Measurements from ENCODE around the gene C8A. TPM values are rescaled to one million over a fixed set of nuclear protein-coding genes. Genes with fewer than 3 reads are reported as not detected.

C8A gene
- total RNA-seq, 1 donor from 2014 or later = 0.21 TPM

GRCh38 chr1:56859287-56859686 lies 4.7 kb downstream of the C8A start:
- Histone ChIP-seq H3K27me3 (no peaks in the 10 kb centered on the region), H3K9me3 (no peaks in the 10 kb centered on the region), H3K27ac (no peak overlapping the region), H3K4me3 (no peak overlapping the region), H3K36me3 (no peaks in the 10 kb centered on the region), H3K4me1 (no peaks in the 10 kb centered on the region)
- no peak for DNase-seq (ENCODE audit: low spot score in 2 of 2)
- intact Hi-C loops (cut with DNase I) = no loop called here
- TF ChIP-seq, protein P1, sequence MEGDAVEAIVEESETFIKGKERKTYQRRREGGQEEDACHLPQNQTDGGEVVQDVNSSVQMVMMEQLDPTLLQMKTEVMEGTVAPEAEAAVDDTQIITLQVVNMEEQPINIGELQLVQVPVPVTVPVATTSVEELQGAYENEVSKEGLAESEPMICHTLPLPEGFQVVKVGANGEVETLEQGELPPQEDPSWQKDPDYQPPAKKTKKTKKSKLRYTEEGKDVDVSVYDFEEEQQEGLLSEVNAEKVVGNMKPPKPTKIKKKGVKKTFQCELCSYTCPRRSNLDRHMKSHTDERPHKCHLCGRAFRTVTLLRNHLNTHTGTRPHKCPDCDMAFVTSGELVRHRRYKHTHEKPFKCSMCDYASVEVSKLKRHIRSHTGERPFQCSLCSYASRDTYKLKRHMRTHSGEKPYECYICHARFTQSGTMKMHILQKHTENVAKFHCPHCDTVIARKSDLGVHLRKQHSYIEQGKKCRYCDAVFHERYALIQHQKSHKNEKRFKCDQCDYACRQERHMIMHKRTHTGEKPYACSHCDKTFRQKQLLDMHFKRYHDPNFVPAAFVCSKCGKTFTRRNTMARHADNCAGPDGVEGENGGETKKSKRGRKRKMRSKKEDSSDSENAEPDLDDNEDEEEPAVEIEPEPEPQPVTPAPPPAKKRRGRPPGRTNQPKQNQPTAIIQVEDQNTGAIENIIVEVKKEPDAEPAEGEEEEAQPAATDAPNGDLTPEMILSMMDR (IDR thresholded peaks at IDR 0.05) = no peak

GRCh38 chr1:56863265-56863992 lies 8.8 kb downstream of the C8A start:
- intact Hi-C loops (cut with DNase I) = no loop called here
- no peaks in the 10 kb centered on the region for H3K36me3 ChIP-seq
- H3K4me3 ChIP-seq = no peak overlapping the region
- H3K27ac ChIP-seq = no peak overlapping the region
- no peaks in the 10 kb centered on the region for H3K27me3 ChIP-seq
- DNase-seq (ENCODE audit: low spot score in 2 of 2) = no peak
- TF ChIP-seq, protein P1 (IDR thresholded peaks at IDR 0.05) = no peak
- H3K9me3 ChIP-seq = no peaks in the 10 kb centered on the region
- H3K4me1 ChIP-seq = no peaks in the 10 kb centered on the region

GRCh38 chr1:56864430-56864829 lies 9.8 kb downstream of the C8A start:
- Histone ChIP-seq H3K4me1 (no peaks in the 10 kb centered on the region), H3K27me3 (no peaks in the 10 kb centered on the region), H3K4me3 (no peak overlapping the region), H3K9me3 (no peaks in the 10 kb centered on the region), H3K36me3 (no peaks in the 10 kb centered on the region), H3K27ac (no peak overlapping the region)
- no peak for DNase-seq (ENCODE audit: low spot score in 2 of 2)
- TF ChIP-seq, protein P1 (IDR thresholded peaks at IDR 0.05) = no peak
- intact Hi-C loops (cut with DNase I) = no loop called here

DNA sequence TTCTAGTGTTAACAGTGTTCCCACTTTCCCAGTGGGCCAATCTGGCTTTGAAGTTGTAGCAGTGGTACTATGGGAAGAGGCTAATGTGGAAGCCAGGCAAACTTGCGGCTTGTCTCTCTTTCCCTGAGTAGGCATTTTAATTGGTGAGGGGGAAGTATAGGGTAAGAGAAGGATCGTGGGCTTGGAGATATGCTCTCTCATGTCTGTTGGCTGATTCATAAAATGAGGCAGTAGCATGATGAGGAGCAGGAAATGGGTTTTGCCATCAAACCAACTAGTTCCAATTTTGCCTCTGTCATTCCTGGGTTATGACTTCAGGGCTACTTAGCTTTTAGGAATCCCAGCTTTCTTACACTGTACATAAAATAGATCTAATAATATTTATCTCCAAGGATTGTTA lies 12.1 kb downstream of the C8A start:
- no peak for DNase-seq (ENCODE audit: low spot score in 2 of 2)
- Histone ChIP-seq H3K27ac (no peak overlapping the region), H3K4me1 (no peaks in the 10 kb centered on the region), H3K27me3 (no peaks in the 10 kb centered on the region), H3K4me3 (no peak overlapping the region), H3K9me3 (no peaks in the 10 kb centered on the region), H3K36me3 (no peaks in the 10 kb centered on the region)
- TF ChIP-seq, protein P1 (IDR thresholded peaks at IDR 0.05) = no peak
- intact Hi-C loops (cut with DNase I) = no loop called here

DNA sequence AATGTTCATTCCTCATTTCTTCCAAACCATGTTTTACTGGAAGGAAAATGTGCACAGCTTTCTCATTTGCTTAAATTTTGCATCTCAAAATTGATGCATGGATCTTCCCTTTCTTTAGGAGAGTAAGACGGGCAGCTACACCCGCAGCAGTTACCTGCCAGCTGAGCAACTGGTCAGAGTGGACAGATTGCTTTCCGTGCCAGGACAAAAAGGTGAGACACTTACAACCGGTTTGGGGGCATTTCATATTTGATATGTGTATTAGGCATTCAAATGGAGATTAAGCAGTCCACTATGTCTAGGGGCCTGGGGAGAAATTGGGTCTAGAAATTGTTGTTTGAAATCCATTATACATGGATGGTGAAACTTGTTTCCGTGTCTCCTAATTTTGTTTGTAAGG lies 12.9 kb downstream of the C8A start:
- DNase-seq (ENCODE audit: low spot score in 2 of 2) = no peak
- H3K36me3 ChIP-seq = no peaks in the 10 kb centered on the region
- H3K27me3 ChIP-seq = no peaks in the 10 kb centered on the region
- intact Hi-C loops (cut with DNase I) = no loop called here
- H3K4me1 ChIP-seq = no peaks in the 10 kb centered on the region
- H3K9me3 ChIP-seq = no peaks in the 10 kb centered on the region
- TF ChIP-seq, protein P1 (IDR thresholded peaks at IDR 0.05) = no peak
- H3K27ac ChIP-seq = no peak overlapping the region
- no peak overlapping the region for H3K4me3 ChIP-seq

GRCh38 chr1:56868761-56869160 lies 14.2 kb downstream of the C8A start:
- intact Hi-C loops (cut with DNase I) = no loop called here
- no peaks in the 10 kb centered on the region for H3K4me1 ChIP-seq
- H3K27ac ChIP-seq = no peak overlapping the region
- H3K27me3 ChIP-seq = no peaks in the 10 kb centered on the region
- no peak overlapping the region for H3K4me3 ChIP-seq
- H3K36me3 ChIP-seq = no peaks in the 10 kb centered on the region
- TF ChIP-seq, protein P1 (IDR thresholded peaks at IDR 0.05) = no peak
- no peaks in the 10 kb centered on the region for H3K9me3 ChIP-seq
- no peak for DNase-seq (ENCODE audit: low spot score in 2 of 2)
